LNCaP clone FGC (cell line): Measurements from ENCODE around the gene CST1.
"Not testable (repeated sequence)": the region's sequence is repeated elsewhere in the genome, so short reads cannot be mapped to it uniquely, and the experiment has no call there.

Experiments
- DNase-seq: peaks from one replicate; pipeline ENCODE4 v3.0.0-alpha.2; 2011; ENCODE audit warnings: low read depth
- H3K4me3 ChIP-seq: 2 replicates; pipeline ENCODE4 v1.5.1; 2011; ENCODE audit warnings: mild to moderate bottlenecking, low read depth, low read length, control low read depth
- TF ChIP-seq, protein P1 (sequence below): IDR thresholded peaks from 2 replicates; pipeline ENCODE4 v1.5.1; 2012; ENCODE audit warnings: mild to moderate bottlenecking; ENCODE audit not compliant: control insufficient read depth, insufficient read depth; ENCODE audit errors: extremely low read depth

The CST1 gene

DNA sequence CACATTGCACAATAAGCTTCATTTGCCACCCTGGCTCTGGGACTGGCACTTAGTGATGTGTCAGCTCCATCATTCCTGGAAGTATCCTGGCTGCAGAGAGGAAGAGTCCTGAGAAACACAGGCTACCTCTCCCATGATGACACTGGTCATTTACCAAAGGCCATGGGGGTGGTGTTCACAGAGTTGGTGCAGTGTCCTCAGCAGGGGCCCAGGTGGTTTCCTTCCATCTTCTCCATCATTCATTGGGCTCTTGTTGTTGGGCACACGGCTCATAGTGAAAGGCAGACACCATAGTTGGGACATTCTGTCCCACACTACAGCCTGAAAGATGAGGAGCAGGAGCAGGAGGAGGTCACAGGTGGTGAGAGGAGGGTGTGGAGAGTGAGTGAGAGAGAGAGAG is 15.8 kb upstream of the CST1 start:
- TF ChIP-seq, protein P1, sequence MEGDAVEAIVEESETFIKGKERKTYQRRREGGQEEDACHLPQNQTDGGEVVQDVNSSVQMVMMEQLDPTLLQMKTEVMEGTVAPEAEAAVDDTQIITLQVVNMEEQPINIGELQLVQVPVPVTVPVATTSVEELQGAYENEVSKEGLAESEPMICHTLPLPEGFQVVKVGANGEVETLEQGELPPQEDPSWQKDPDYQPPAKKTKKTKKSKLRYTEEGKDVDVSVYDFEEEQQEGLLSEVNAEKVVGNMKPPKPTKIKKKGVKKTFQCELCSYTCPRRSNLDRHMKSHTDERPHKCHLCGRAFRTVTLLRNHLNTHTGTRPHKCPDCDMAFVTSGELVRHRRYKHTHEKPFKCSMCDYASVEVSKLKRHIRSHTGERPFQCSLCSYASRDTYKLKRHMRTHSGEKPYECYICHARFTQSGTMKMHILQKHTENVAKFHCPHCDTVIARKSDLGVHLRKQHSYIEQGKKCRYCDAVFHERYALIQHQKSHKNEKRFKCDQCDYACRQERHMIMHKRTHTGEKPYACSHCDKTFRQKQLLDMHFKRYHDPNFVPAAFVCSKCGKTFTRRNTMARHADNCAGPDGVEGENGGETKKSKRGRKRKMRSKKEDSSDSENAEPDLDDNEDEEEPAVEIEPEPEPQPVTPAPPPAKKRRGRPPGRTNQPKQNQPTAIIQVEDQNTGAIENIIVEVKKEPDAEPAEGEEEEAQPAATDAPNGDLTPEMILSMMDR = no peak
- no peak for DNase-seq
- H3K4me3 ChIP-seq = no peak overlapping the region

DNA sequence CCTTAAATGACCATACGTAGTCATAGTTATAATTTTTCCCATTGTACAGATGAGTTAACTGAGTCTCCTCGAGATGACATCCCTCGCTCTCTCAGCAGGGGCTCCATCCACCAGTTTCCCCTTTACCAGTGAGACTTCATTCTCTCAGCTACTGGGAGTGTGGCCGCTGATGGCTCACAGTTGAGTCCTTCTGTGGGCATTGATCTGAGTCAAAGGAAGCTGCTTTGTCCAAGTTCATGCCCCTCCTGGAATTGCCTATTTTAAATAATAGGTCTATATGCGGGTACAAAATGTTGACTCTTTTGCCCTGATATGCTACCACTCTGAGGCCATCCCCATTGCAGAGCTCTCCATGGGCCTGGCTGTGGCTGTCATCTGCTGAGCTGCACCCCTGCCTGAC is 14.8 kb upstream of the CST1 start:
- no peak overlapping the region for H3K4me3 ChIP-seq
- DNase-seq = no peak
- TF ChIP-seq, protein P1 = no peak

DNA sequence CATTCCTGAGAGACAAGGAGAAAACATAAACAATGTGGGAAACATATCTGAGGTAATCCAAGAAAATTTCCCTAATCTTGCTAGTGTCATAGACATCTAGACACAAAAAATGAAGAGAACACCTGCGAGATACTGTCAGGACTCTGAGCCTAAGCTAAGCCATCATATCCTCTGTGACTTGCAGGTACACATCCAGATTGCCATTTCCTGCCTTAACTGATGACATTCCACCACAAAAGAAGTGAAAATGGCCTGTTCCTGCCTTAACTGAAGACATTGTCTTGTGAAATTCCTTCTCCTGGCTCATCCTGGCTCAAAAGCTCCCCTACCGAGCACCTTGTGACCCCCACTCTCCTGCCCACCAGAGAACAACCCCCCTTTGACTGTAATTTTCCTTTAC is 13.9 kb upstream of the CST1 start:
- H3K4me3 ChIP-seq, DNase-seq: not testable (repeated sequence)

DNA sequence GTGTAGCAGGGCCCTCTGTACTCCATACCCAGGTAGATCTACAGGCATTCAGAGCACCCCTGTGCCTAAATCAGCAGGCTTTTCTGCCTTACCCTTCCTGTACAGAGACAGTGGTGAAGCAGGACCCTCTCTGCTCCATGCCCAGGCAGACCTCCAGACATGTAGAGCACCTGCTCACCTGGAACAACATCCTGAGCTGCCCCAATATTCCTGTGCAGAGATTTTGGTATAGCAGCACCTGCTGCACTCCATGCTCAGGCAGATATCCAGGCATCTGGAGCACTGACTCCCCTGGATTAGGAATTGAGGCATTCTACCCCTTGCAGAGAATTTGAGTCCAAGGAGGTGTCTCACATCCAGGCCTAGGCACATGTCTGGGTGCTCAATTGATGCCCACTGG is 12.6 kb upstream of the CST1 start:
- no peak for DNase-seq
- TF ChIP-seq, protein P1 = no peak
- H3K4me3 ChIP-seq = no peak overlapping the region

DNA sequence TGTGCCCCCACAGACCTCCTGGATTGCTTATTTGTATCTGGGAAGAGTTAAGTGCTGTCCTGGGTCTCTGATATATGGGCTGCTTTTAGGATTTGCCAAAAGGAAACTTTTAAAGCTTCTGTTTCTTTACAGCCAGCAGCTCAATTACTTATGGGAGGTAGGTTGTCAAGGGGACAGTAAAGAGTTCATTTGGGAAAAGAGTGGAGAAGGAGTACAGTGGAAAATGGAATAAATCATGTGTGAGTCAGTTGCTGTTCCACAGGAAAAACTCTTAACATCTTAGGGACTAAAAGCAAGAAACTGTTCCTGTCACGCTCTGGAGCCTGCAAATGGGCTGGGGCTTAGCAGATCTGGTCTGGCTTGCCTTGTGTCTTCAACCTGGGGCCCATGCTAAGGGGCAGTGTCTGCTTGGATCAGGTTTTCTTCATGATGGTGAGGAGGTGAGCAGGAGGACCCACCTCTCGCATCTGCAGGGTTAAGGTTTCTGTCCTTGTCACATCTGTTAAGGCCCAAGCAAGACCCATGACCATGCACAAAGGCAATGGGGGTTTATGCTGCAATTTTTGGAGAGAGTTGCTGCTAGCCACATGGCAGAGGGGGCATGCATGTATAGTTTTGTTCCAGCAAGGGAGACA is 8.7 kb upstream of the CST1 start:
- no peak overlapping the region for H3K4me3 ChIP-seq
- no peak for DNase-seq
- TF ChIP-seq, protein P1 = no peak

DNA sequence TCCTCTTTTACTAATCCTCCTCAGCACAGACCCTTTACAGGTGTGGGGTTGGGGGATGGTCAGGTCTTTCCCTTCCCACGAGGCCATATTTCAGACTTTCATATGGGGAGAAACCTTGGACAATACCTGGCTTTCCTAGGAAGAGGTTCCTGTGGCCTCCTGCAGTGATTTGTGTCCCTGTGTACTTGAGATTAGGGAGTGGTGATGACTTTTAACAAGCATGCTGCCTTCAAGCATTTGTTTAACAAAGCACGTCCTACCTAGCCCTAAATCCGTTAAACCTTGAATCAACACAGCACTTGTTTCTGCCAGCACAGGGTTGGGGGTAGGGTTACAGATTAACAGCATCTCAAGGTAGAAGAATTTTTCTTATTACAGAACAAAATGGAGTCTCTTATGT is 6.1 kb upstream of the CST1 start:
- peak; percentile 62 for DNase-seq
- H3K4me3 ChIP-seq = not testable (repeated sequence)

DNA sequence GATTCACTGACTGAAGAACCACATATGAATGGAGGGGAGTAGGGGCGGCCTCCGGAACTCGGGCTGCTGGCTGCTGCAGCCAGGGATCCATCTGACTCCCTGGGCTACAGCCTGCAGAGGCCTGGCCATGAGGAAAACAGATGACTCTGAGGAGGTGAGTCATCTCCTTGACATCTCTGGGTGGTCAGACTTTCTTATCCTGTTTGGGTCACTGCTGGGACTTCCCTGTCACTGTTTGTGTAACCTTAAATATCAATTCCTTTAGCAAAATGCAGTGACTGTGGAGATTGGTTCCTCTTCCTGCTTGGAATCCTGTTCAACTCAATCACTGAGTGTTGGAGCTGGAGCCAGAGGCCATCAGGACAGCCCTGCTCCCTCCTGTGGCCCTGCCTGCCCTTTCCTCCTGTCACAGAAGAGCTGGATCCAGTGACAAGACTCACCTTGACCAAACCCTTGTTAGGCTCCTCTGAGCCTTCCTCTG is 4.4 kb upstream of the CST1 start:
- not testable (repeated sequence) for DNase-seq, H3K4me3 ChIP-seq

DNA sequence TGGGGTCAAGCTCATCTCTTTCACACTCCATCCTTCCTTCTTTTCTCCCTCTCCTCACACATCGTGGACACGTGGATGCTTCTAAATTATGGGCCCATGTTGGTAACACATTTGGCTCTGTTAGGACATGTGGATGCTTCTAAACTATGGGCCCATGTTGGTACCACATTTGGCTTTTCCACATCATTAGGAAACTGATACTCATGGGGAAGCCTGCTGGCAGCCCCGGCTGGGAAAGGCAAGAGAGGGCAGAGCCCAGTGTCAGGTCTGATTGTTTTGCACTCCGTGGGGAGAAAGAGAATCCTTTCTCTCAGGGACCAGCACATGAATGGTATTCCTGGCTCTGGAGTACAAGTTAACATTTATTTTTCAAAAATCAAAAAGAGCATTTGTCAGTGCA is 4.0 kb upstream of the CST1 start:
- TF ChIP-seq, protein P1 = no peak
- H3K4me3 ChIP-seq = no peak overlapping the region
- DNase-seq = no peak

DNA sequence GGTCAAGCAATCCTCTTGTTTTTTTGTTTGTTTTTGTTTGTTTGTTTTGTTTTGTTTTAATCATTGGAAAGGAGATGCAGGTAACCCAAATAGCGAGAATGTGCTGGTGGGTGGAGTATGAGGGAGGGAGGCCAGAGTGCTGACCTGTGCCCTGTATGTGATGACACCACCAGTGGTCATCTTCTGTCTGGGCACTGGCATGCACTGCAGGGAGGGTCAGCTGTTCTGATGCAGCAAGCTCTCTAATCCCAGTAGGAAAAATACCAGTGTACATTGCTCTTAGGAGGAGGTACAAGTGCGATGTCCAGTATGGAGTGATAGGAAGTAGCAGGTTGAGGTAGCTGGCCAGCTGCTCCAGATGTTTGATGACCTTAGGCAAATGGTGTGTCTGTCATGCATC is 2.9 kb upstream of the CST1 start:
- no peak overlapping the region for H3K4me3 ChIP-seq
- TF ChIP-seq, protein P1 = no peak
- no peak for DNase-seq
